ENCODE data around the gene EN1.

DNA sequence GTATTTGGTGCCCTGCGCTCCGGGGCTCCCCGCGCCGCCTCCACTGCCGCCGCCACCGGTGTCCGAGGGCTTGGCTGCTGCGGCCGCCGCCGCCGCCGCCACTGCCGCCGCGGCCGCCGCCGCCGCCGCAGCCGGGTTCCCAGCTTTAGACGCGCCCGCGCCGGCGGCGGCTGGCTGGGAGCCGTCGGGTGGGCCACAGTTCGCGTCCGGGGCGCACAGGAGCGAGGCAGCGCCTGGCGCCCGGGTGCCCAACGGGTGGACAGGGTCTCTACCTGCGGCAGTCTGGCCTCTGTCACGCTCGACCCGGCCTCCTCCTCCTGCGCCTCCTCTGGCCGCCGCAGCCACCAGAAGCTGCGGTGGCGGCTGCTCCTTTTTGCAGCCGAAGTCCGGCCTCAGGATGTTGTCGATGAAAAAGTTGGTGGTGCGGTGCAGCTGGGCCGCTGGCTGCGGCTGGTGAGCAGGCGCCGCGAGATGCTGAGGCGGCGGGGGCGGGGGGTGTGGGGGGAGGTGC lies 951 bp downstream of the EN1 start:
- TF ChIP-seq, protein P1, sequence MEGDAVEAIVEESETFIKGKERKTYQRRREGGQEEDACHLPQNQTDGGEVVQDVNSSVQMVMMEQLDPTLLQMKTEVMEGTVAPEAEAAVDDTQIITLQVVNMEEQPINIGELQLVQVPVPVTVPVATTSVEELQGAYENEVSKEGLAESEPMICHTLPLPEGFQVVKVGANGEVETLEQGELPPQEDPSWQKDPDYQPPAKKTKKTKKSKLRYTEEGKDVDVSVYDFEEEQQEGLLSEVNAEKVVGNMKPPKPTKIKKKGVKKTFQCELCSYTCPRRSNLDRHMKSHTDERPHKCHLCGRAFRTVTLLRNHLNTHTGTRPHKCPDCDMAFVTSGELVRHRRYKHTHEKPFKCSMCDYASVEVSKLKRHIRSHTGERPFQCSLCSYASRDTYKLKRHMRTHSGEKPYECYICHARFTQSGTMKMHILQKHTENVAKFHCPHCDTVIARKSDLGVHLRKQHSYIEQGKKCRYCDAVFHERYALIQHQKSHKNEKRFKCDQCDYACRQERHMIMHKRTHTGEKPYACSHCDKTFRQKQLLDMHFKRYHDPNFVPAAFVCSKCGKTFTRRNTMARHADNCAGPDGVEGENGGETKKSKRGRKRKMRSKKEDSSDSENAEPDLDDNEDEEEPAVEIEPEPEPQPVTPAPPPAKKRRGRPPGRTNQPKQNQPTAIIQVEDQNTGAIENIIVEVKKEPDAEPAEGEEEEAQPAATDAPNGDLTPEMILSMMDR (conservative IDR thresholded peaks at IDR 0.05; ENCODE audit: low read depth, low read length), result no peak
- TF ChIP-seq MXI1 (IDR thresholded peaks at IDR 0.05; ENCODE audit: borderline replicate concordance, low read depth, low read length) (no peak), RAD21 (IDR thresholded peaks at IDR 0.05; ENCODE audit: low read length) (no peak), FOS (IDR thresholded peaks at IDR 0.05; ENCODE audit: low read depth, low read length) (no peak), RCOR1 (IDR thresholded peaks at IDR 0.05; ENCODE audit: insufficient replicate concordance, low read length) (no peak), CEBPB (IDR thresholded peaks at IDR 0.05; ENCODE audit: low read depth, low read length) (no peak)

All from IMR-90 (cell line).